GM19324 (cell line): ENCODE results near the gene MUC12.
"Not testable (repeated sequence)": the region's sequence is repeated elsewhere in the genome, so short reads cannot be mapped to it uniquely, and the experiment has no call there.

Source experiments
- ATAC-seq: cut with Tn5 transposase; IDR thresholded peaks from one replicate; pipeline ENCODE4 v1.9.1; 2021; ENCODE audit warnings: mild to moderate bottlenecking, moderate library complexity; ENCODE audit not compliant: unreplicated experiment, low FRiP score

MUC12 gene

DNA sequence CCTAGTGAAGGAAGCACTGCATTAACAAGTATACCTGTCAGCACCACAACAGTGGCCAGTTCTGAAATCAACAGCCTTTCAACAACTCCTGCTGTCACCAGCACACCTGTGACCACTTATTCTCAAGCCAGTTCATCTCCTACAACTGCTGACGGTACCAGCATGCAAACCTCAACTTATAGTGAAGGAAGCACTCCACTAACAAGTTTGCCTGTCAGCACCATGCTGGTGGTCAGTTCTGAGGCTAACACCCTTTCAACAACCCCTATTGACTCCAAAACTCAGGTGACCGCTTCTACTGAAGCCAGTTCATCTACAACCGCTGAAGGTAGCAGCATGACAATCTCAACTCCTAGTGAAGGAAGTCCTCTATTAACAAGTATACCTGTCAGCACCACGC lies 66.6 kb downstream of the MUC12 start:
- ATAC-seq: no peak

DNA sequence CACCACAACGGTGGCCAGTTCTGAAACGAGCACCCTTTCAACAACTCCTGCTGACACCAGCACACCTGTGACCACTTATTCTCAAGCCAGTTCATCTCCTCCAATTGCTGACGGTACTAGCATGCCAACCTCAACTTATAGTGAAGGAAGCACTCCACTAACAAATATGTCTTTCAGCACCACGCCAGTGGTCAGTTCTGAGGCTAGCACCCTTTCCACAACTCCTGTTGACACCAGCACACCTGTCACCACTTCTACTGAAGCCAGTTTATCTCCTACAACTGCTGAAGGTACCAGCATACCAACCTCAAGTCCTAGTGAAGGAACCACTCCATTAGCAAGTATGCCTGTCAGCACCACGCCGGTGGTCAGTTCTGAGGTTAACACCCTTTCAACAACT lies 71.9 kb downstream of the MUC12 start:
- ATAC-seq: not testable (repeated sequence)

DNA sequence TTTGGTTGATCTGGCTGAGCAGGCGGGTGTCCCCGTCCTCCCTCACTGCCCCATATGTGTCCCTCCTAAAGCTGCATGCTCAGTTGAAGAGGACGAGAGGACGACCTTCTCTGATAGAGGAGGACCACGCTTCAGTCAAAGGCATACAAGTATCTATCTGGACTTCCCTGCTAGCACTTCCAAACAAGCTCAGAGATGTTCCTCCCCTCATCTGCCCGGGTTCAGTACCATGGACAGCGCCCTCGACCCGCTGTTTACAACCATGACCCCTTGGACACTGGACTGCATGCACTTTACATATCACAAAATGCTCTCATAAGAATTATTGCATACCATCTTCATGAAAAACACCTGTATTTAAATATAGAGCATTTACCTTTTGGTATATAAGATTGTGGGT lies 89.0 kb downstream of the MUC12 start:
- no peak for ATAC-seq

DNA sequence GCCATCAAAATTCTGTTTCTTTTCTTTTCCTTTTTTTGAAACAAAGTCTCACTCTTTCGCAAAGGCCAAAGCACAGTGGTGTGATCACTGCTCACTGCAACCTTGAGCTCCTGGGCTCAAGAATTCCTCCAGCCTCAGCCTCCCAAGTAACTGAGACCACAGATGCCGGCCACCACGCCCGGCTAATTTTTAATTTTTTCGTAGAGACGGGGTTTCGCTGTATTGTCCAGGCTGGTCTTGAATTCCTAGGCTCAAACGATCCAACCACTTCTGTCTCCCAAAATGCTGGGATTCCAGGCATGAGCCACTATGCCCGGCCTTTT lies 90.2 kb downstream of the MUC12 start:
- no peak for ATAC-seq

DNA sequence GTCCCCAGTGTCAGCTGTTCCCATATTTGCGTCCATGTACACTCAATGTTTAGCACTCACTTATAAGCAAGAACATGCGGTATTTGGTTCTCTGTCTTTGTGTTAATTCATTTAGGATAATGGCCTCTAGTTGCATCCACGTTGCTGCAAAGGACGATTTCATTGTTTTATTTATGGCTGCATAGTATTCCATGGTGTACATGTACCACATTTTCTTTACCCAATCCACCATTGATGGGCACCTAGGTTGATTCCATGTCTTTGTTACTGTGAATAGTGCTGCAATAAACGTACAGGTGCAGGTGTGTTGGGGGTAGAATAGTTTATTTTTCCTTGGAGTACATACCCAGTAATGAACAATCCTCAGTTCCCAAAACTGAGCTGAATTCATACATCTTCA lies 91.6 kb downstream of the MUC12 start:
- no peak for ATAC-seq

DNA sequence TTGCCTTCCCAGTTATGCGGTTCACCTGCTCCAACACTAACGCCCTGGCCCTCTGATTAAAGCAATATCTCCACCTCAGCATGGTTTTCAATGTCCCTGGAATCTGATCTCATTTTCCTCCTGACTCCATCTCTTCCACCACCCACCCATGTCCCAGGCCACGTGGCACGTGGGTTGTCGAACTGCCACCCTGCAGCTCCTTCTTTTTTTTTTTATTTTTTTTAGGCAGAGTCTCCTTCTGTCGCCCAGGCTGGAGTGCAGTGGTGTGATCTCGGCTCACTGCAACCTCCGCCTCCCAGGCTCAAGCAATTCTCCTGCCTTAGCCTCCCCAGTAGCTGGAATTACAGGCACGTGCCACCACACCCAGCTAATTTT lies 94.8 kb downstream of the MUC12 start:
- not testable (repeated sequence) for ATAC-seq

DNA sequence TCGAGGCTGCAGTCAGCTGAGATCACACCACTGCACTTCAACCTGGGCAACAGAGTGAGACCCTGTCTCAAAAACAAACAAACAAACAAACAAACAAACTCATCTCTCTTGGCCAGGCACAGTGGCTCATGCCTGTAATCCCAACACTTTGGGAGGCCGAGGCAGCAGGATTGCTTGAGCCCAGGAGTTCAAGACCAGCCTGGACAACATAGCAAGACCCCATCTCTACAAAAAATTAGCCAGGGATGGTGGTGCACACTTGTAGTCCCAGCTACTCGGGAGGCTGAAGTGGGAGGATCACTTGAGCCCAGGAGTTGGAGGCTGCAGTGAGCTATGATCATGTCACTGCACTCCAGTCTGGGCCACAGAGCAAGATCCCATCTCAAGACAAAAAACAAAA lies 95.8 kb downstream of the MUC12 start:
- ATAC-seq: not testable (repeated sequence)

DNA sequence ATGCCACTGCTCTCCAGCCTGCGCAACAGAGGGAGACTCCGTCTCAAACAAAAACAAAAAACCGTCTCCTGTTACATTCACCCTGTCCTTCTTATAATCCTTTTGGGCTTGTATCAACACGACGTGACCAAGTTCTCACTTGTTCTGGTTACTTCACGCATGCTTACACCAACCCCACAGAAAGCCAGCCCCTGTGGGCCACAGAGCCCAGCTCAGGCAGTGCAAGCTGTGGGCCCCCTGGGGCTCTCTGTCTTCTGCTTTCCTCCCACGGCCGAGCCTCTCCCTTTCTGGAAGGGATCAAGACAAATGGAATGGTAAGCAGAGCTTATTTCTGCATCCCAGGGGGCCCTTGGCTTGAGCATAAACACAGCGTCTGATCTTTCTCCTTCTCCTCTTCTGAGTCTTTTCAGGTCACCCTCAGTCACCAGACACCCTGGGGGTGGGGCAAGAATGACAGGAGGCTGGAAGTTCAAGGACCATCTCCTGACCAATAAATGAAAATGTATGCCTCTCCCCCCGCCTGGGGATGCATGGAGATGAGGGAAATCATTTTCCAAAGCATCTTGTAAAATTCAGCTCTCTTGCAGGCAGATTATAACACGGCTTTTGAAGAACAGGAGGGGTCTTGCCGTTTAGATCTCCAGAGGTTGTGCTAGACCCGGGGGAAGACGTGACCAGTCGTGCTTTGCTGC lies 96.9 kb downstream of the MUC12 start:
- ATAC-seq: no peak

DNA sequence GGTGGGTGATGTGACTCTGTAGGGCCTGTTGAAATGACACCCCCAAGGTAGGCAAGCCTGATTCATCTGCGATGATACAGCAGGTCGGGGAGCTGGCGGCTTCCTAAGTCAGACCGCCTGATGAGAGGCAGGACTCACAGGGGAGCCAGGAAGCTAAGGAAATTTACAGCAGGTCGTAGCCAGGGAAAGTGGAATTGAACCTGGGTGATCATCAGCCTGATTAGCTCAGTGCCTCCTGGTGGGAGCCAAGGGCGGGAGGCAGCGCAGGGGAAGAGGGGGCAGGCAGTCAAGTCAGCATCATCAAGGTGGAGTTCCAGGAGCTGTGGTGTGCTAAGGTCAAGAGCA lies 97.4 kb downstream of the MUC12 start:
- no peak for ATAC-seq

DNA sequence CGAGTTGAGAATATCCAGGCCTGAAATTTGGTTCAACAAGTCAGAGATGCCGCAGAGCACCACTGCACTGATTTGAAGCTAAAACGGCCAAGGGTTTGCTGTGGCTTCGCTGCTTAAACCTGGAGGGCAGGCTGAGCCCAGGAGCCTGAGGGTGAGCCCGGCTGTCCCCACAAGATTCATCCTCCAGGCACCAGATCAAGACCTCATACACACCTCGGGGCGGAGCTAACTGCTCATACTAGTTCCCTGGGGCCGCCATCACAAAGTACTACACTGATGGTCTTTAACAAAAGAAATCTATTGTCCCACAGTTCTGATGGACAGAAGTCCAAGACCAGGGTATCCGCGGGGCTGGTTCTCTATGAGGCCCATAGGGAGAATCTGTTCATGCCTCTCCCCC lies 99.0 kb downstream of the MUC12 start:
- ATAC-seq: no peak
